SK-N-SH (cell line): Measurements from ENCODE around the gene DNMT3A. TPM values are rescaled to one million over a fixed set of nuclear protein-coding genes. Genes with fewer than 3 reads are reported as not detected.

Experiments
- CTCF ChIA-PET: fragments of 300-600, 350-600 bp; formaldehyde crosslinking; extraction: SDS; loops from one replicate; lab custom pipeline; 2021; lab: Yijun Ruan, JAX
- POLR2A ChIA-PET: fragments of 350-600 bp; sonication (Branson Sonifier 250); formaldehyde crosslinking; extraction: SDS; loops from one replicate; lab custom pipeline; 2020; ENCODE audit warnings: antibody characterized with exemption, inconsistent platforms; lab: Yijun Ruan, JAX
- DNase-seq: peaks from one replicate; pipeline ENCODE4 v3.0.0; 2012
- H2AFZ ChIP-seq: fragments of 200-600 bp; sonication (generic); 2 replicates; pipeline ENCODE4 v1.8.1; 2016; ENCODE audit warnings: antibody characterized with exemption, mild to moderate bottlenecking, low read depth
- H3F3A ChIP-seq: fragments of 200-600 bp; sonication (generic); replicated peaks from 2 replicates; pipeline ENCODE3; 2016; ENCODE audit warnings: antibody characterized with exemption, mild to moderate bottlenecking; ENCODE audit not compliant: insufficient read depth
- H3K27ac ChIP-seq, 2 experiments: fragments of 200-500 bp in 1 of 2; fragments of 200-600 bp in 1 of 2; sonication (Bioruptor generic) in 1 of 2; sonication (generic), shearing (Covaris generic) in 1 of 2; 2 replicates each; pipeline versions ENCODE4 v1.5.1 to v1.6.1; 2014 to 2016; ENCODE audit warnings: low read depth in 2 of 2, inconsistent platforms in 1 of 2, low read length in 1 of 2, mild to moderate bottlenecking in 1 of 2, mixed read lengths in 1 of 2
- H3K27me3 ChIP-seq: fragments of 200-600 bp; sonication (generic), shearing (Covaris generic); 2 replicates; pipeline ENCODE4 v1.6.1; 2016; ENCODE audit warnings: mixed run types; ENCODE audit not compliant: insufficient read depth
- H3K36me3 ChIP-seq, 2 experiments: fragments of 200-500 bp in 1 of 2; fragments of 200-600 bp in 1 of 2; sonication (Bioruptor generic) in 1 of 2; sonication (generic) in 1 of 2; replicated peaks in 1 of 2; 2 replicates each; pipeline versions ENCODE3 to v1.5.1; 2014 to 2016; ENCODE audit warnings: low read length in 1 of 2, mild to moderate bottlenecking in 1 of 2; ENCODE audit not compliant: insufficient read depth in 2 of 2, control insufficient read depth in 1 of 2
- H3K4me1 ChIP-seq, 2 experiments: fragments of 200-500 bp in 1 of 2; fragments of 200-600 bp in 1 of 2; sonication (Bioruptor generic) in 1 of 2; sonication (generic), shearing (Covaris generic) in 1 of 2; 2 replicates each; pipeline versions ENCODE4 v1.5.1 to v1.6.1; 2014 to 2016; ENCODE audit warnings: low read depth in 1 of 2, low read length in 1 of 2, mixed run types in 1 of 2; ENCODE audit not compliant: insufficient read depth in 2 of 2, control insufficient read depth in 1 of 2
- H3K4me2 ChIP-seq: fragments of 200-600 bp; sonication (generic), shearing (Covaris generic); 2 replicates; pipeline ENCODE4 v1.6.1; 2017; ENCODE audit warnings: mixed run types
- H3K4me3 ChIP-seq, 2 experiments: fragments of 200-500 bp in 1 of 2; fragments of 200-600 bp in 1 of 2; sonication (Bioruptor generic) in 1 of 2; sonication (generic), shearing (Covaris generic) in 1 of 2; 2 replicates each; pipeline versions ENCODE4 v1.5.1 to v1.8.1; 2014 to 2016; ENCODE audit warnings: low read depth in 2 of 2, inconsistent platforms in 1 of 2, low read length in 1 of 2, mild to moderate bottlenecking in 1 of 2, mixed read lengths in 1 of 2, moderate library complexity in 1 of 2
- H3K79me2 ChIP-seq: fragments of 200-600 bp; sonication (generic); 2 replicates; pipeline ENCODE4 v1.8.1; 2017; ENCODE audit warnings: mild to moderate bottlenecking; ENCODE audit not compliant: insufficient read depth
- H3K9ac ChIP-seq: fragments of 200-600 bp; sonication (generic); 2 replicates; pipeline ENCODE4 v1.6.1; 2017; ENCODE audit warnings: mixed run types
- H3K9me2 ChIP-seq: fragments of 200-600 bp; sonication (generic); 2 replicates; pipeline ENCODE4 v1.6.1; 2017; ENCODE audit warnings: mixed run types
- H3K9me3 ChIP-seq: fragments of 200-600 bp; sonication (generic); 2 replicates; pipeline ENCODE4 v1.6.1; 2017; ENCODE audit warnings: mixed run types, mild to moderate bottlenecking, moderate library complexity
- H4K20me1 ChIP-seq: fragments of 200-600 bp; sonication (generic); 2 replicates; pipeline ENCODE4 v1.6.1; 2017; ENCODE audit warnings: mild to moderate bottlenecking, mixed run types; ENCODE audit not compliant: insufficient read depth
- CHD2 ChIP-seq: fragments of 150-350 bp; IDR thresholded peaks from 2 replicates; pipeline ENCODE4 v1.6.1; 2018; ENCODE audit warnings: low read length; ENCODE audit not compliant: partially characterized antibody
- EZH2phosphoT487 ChIP-seq: fragments of 200-600 bp; sonication (generic); IDR thresholded peaks from 2 replicates; pipeline ENCODE4 v1.6.1; 2017; ENCODE audit warnings: low read depth, mixed run types, mild to moderate bottlenecking, antibody characterized with exemption, moderate library complexity, borderline replicate concordance
- FOXM1 ChIP-seq: IDR thresholded peaks from 2 replicates; pipeline ENCODE4 v1.4.0; 2012; ENCODE audit warnings: low read depth, mild to moderate bottlenecking
- GABPA ChIP-seq: IDR thresholded peaks from 2 replicates; pipeline ENCODE4 v1.4.0; 2012; ENCODE audit warnings: low read depth, mild to moderate bottlenecking
- GATA2 ChIP-seq: sonication (generic); formaldehyde crosslinking; IDR thresholded peaks from 2 replicates; pipeline ENCODE4 v1.5.0; 2020; ENCODE audit warnings: mild to moderate bottlenecking, missing genetic modification reagents
- MXI1 ChIP-seq: IDR thresholded peaks from 2 replicates; pipeline ENCODE4 v1.6.1; 2012; ENCODE audit warnings: mild to moderate bottlenecking, low read depth, low read length, improper control_type of control experiment
- NFIC ChIP-seq: IDR thresholded peaks from 2 replicates; pipeline ENCODE4 v1.4.0; 2012; ENCODE audit warnings: borderline replicate concordance
- NRF1 ChIP-seq: IDR thresholded peaks from 2 replicates; pipeline ENCODE4 v1.6.1; 2012; ENCODE audit warnings: low read depth, mild to moderate bottlenecking, low read length
- RCOR1 ChIP-seq: fragments of 150-350 bp; IDR thresholded peaks from 2 replicates; pipeline ENCODE4 v1.6.1; 2017; ENCODE audit warnings: antibody characterized with exemption, low read length
- RFX5 ChIP-seq: IDR thresholded peaks from 2 replicates; pipeline ENCODE4 v1.6.1; 2012; ENCODE audit warnings: mild to moderate bottlenecking, improper control_type of control experiment, low read length
- SMC3 ChIP-seq: IDR thresholded peaks from 2 replicates; pipeline ENCODE4 v1.6.1; 2012; ENCODE audit warnings: low read depth, low read length, improper control_type of control experiment
- TCF12 ChIP-seq: IDR thresholded peaks from 2 replicates; pipeline ENCODE4 v1.4.0; 2012
- WGBS: methylation state at CpG from one replicate; pipeline ENCODE4 v1.1.6; 2017; ENCODE audit warnings: low lambda C conversion rate; 5-methylcytosine and 5-hydroxymethylcytosine counted together
- polyA plus RNA-seq, 3 experiments: library from polyadenylated mRNA; depleted of rRNA; stranded (reverse); fragments of >200 nt; gene quantifications; 2 replicates each; pipeline ENCODE4 v1.2.3, GENCODE V29; 2012
- TF ChIP-seq, protein P1 (sequence below): fragments of 150-350 bp; IDR thresholded peaks from 2 replicates; pipeline ENCODE4 v1.6.1; 2017; ENCODE audit warnings: antibody characterized with exemption, low read length, low read depth, borderline replicate concordance
- TF ChIP-seq, protein P2 (sequence below): IDR thresholded peaks from 2 replicates; pipeline ENCODE4; 2012
- TF ChIP-seq, protein P3 (sequence below): IDR thresholded peaks from 2 replicates; pipeline ENCODE4 v1.4.0; 2012; ENCODE audit warnings: low read depth
- TF ChIP-seq, protein P4 (sequence below): IDR thresholded peaks from 2 replicates; pipeline ENCODE4 v1.4.0; 2012; ENCODE audit warnings: low read depth, borderline replicate concordance

DNMT3A gene
- polyA plus RNA-seq, 1 of the 3 experiments (the other 2 are of a cell fraction), result 5.6 TPM

DNA sequence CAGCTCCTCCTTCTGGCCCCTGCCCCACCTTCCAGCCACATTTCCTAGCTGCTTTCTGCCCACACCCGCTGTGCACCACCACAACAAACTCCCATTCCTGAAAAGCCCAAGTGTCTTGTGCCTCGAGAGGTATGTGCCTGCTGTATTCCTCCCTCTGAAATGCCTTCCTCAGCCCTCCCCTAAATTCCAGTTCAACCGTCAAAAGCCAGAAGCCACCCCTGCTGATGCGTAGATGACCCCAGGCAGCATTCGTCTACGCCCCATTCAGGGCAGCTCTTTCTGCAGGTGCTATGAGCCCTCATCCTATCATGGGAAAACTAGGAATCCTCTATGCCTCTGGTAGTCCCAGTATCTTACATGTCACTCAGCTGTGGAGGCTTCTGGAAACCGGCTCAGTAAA, 71.7 kb downstream of the DNMT3A start:
- Histone ChIP-seq H3K9me2 (no peaks in the 10 kb centered on the region), H3K27ac (no peak overlapping the region)
- TF ChIP-seq, protein P1, sequence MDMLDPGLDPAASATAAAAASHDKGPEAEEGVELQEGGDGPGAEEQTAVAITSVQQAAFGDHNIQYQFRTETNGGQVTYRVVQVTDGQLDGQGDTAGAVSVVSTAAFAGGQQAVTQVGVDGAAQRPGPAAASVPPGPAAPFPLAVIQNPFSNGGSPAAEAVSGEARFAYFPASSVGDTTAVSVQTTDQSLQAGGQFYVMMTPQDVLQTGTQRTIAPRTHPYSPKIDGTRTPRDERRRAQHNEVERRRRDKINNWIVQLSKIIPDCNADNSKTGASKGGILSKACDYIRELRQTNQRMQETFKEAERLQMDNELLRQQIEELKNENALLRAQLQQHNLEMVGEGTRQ, result no peak
- TF ChIP-seq FOXM1 (no peak), RCOR1 (no peak), CHD2 (no peak), RFX5 (no peak), NRF1 (no peak), GATA2 (no peak), EZH2phosphoT487 (no peak), TCF12 (no peak), NFIC (no peak), SMC3 (no peak)
- TF ChIP-seq, protein P2, sequence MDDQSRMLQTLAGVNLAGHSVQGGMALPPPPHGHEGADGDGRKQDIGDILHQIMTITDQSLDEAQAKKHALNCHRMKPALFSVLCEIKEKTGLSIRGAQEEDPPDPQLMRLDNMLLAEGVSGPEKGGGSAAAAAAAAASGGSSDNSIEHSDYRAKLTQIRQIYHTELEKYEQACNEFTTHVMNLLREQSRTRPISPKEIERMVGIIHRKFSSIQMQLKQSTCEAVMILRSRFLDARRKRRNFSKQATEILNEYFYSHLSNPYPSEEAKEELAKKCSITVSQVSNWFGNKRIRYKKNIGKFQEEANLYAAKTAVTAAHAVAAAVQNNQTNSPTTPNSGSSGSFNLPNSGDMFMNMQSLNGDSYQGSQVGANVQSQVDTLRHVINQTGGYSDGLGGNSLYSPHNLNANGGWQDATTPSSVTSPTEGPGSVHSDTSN, result no peak
- TF ChIP-seq, protein P3, sequence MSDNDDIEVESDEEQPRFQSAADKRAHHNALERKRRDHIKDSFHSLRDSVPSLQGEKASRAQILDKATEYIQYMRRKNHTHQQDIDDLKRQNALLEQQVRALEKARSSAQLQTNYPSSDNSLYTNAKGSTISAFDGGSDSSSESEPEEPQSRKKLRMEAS, result no peak
- TF ChIP-seq, protein P4, sequence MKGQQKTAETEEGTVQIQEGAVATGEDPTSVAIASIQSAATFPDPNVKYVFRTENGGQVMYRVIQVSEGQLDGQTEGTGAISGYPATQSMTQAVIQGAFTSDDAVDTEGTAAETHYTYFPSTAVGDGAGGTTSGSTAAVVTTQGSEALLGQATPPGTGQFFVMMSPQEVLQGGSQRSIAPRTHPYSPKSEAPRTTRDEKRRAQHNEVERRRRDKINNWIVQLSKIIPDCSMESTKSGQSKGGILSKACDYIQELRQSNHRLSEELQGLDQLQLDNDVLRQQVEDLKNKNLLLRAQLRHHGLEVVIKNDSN, result no peak
- TF ChIP-seq, all 33 proteins: peak for 0
- DNase-seq, result no peak
- no peak overlapping the region for H3K4me2 ChIP-seq
- H2AFZ ChIP-seq, result no peak overlapping the region
- no peak overlapping the region for H3K4me3 ChIP-seq
- WGBS, result 84% methylated on average over 7 of the region's 7 CpGs
- no peaks in the 10 kb centered on the region for H3K9me3 ChIP-seq
- H3K27me3 ChIP-seq, result no peaks in the 10 kb centered on the region
- H3K9ac ChIP-seq, result no peak overlapping the region
- no peaks in the 10 kb centered on the region for H3K79me2 ChIP-seq
- peaks cover 7 to 47% of the 10 kb centered on the region in 2 experiments for H3K36me3 ChIP-seq
- ChIA-PET POLR2A (no interaction called here), CTCF (interaction anchor here (0.8 to 1.0 kb wide), 2 partner anchors 13 to 92 kb away, joined by 3 to 4 read pairs; no protein-coding TSS in a partner anchor)
- H3K4me1 ChIP-seq, result no peaks in the 10 kb centered on the region; a peak in 1 of 4 replicates
- H3F3A ChIP-seq, result no peaks in the 10 kb centered on the region
- no peaks in the 10 kb centered on the region for H4K20me1 ChIP-seq

DNA sequence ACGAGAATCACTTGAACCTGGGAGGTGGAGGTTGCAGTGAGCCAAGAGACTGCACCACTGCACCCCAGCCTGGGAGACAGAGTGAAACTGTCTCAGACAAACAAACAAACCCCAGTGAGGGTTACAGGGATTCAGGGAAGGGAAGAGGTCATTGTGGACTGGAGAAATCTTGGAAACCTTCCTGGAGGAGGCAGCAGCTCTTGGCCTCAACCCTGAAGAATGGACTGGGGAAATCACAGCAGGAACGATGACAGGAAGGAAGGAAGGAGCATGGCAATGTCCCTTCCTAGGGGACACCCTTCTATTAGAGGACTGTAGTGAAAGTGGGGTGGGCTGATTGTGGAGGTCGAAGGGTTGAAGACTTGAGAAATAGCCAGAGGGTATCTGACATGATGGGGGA, 72.5 kb downstream of the DNMT3A start:
- Histone ChIP-seq H3K79me2 (no peaks in the 10 kb centered on the region), H3K9me3 (no peaks in the 10 kb centered on the region), H4K20me1 (no peaks in the 10 kb centered on the region), H3K9ac (no peak overlapping the region), H3K27me3 (no peaks in the 10 kb centered on the region), H3K4me3 (no peak overlapping the region), H3F3A (no peaks in the 10 kb centered on the region), H3K27ac (no peak overlapping the region), H3K36me3 (peaks cover 13 to 46% of the 10 kb centered on the region in 2 experiments), H3K9me2 (no peaks in the 10 kb centered on the region), H3K4me1 (no peaks in the 10 kb centered on the region; a peak in 1 of 4 replicates), H3K4me2 (no peak overlapping the region), H2AFZ (no peak overlapping the region)
- POLR2A ChIA-PET, result no interaction called here
- CTCF ChIA-PET, result interaction anchor here (1.0 to 1.6 kb wide), 2 partner anchors 11 to 12 kb away, joined by 4 to 9 read pairs; no protein-coding TSS in a partner anchor
- WGBS, result 93% methylated on average over 3 of the region's 3 CpGs
- DNase-seq, result no peak
- TF ChIP-seq GABPA (no peak), MXI1 (no peak), NRF1 (no peak)
